ENCODE results near the gene MLLT1. TPM values are rescaled to one million over a fixed set of nuclear protein-coding genes. Genes with fewer than 3 reads are reported as not detected.

MLLT1 gene
- total RNA-seq, 1 experiment from 2014 or later = 54.9 TPM

- H3K27ac ChIP-seq (ENCODE audit: insufficient read length, low read depth, low read length) = no peak overlapping the region
- no peaks in the 10 kb centered on the region for H3K27me3 ChIP-seq (ENCODE audit: insufficient read depth, low read length)
- H3K79me1 ChIP-seq (ENCODE audit: insufficient read depth, low read depth, low read length, poor library complexity, severe bottlenecking) = peaks cover 9% of the 10 kb centered on the region
- Mint-ChIP-seq H3K4me1 (peaks cover 44 to 45% of the 10 kb centered on the region in 2 experiments), H3K4me3 (no peak overlapping the region), H3K9me3 (no peaks in the 10 kb centered on the region), H3K27me3 (ENCODE audit: low read depth) (no peaks in the 10 kb centered on the region), H3K36me3 (ENCODE audit: insufficient read depth in 1 of 3, low read depth in 3 of 3) (peaks cover 25 to 48% (median 45%) of the 10 kb centered on the region in 3 experiments; a peak in 6 of 7 replicates), H3K27ac (peak overlapping the region; percentile 59 to 90 (median 77); a peak in 5 of 7 replicates)
- WGBS (ENCODE audit: extremely low coverage, insufficient read length, low lambda C conversion rate) = no CpG with 5 or more reads among the region's 31 CpGs
- no peak overlapping the region for H3K56ac ChIP-seq (ENCODE audit: insufficient read length, low read depth, low read length)
- no peaks in the 10 kb centered on the region for H3K9me3 ChIP-seq (ENCODE audit: control insufficient read depth, low read depth, low read length)
- H3T11ph ChIP-seq (ENCODE audit: low read length) = no peak overlapping the region
- no peak overlapping the region for H4K91ac ChIP-seq (ENCODE audit: insufficient read length, low read depth, low read length)
- TF ChIP-seq CTCF (conservative IDR thresholded peaks at IDR 0.05) = no peak
- no peak overlapping the region for H3K4me2 ChIP-seq (ENCODE audit: insufficient read depth, insufficient read length, low read length)
- H4K8ac ChIP-seq (replicated peaks; ENCODE audit: insufficient read length, low read depth, low read length) = no peak overlapping the region
- H2BK15ac ChIP-seq (ENCODE audit: low read depth, low read length) = no peak overlapping the region
- H3K23ac ChIP-seq (ENCODE audit: insufficient read length, low read depth, low read length) = no peak overlapping the region
- H4K20me1 ChIP-seq (ENCODE audit: control insufficient read depth, insufficient read depth, insufficient read length) = no peaks in the 10 kb centered on the region
- DNase-seq = no peak
- H3K4ac ChIP-seq (ENCODE audit: low read depth, low read length) = no peak overlapping the region
- H3K9ac ChIP-seq (ENCODE audit: extremely low read depth, insufficient read length, low read length) = no peak overlapping the region
- H3K79me2 ChIP-seq (ENCODE audit: insufficient read depth, low read length) = peaks cover 29% of the 10 kb centered on the region; the same call in 1 of the 2 replicates
- no peak overlapping the region for H2AFZ ChIP-seq (ENCODE audit: low read length)
- no peak overlapping the region for H2BK120ac ChIP-seq (ENCODE audit: low read depth, low read length, poor library complexity, severe bottlenecking)
- H4K5ac ChIP-seq (ENCODE audit: insufficient read length, low read depth, low read length) = no peak overlapping the region
- no peaks in the 10 kb centered on the region for H3K23me2 ChIP-seq (ENCODE audit: insufficient read length, low read depth, low read length, poor library complexity, severe bottlenecking)
- peaks cover 6% of the 10 kb centered on the region; the same call in 1 of the 2 replicates for H3K4me1 ChIP-seq (ENCODE audit: insufficient read depth, low read length)
- H2BK20ac ChIP-seq (ENCODE audit: low read depth, low read length, poor library complexity, severe bottlenecking) = no peak overlapping the region
- H3K18ac ChIP-seq (ENCODE audit: insufficient read length, low read depth, low read length) = no peak overlapping the region
- no peak overlapping the region for H2AK5ac ChIP-seq (ENCODE audit: insufficient read length, low read length)
- H2BK12ac ChIP-seq (ENCODE audit: insufficient read length, low read depth, low read length) = no peak overlapping the region
- no peak overlapping the region for H2BK5ac ChIP-seq (ENCODE audit: insufficient read length, low read length)
- H3K14ac ChIP-seq (ENCODE audit: insufficient read depth, low read length) = no peak overlapping the region
These were observed 9.6 kb downstream of the MLLT1 start for GRCh38 chr19:6270076-6270745.
